Stimulated activated effector memory CD8-positive, alpha-beta T cell treated with anti-CD3 and anti-CD28 coated beads, Interleukin-12 subunit alpha, Interleukin-12 subunit beta, amount 100 ng/mL, for 72 hours (primary cell): ENCODE results near the gene CENPV.

Experiments
- ATAC-seq: fragments of 150-1000 bp; cut with Tn5 transposase; 2 replicates; pipeline ENCODE4 v1.10.0; 2021
- DNase-seq, 2 donors: peaks; one replicate each; pipeline ENCODE4 v3.0.0; 2021 to 2022; ENCODE audit warnings: low spot score in 2 of 2
- H3K27ac Mint-ChIP-seq: one replicate; pipeline ENCODE4 v1.8.0; 2022; ENCODE audit warnings: mild to moderate bottlenecking, mixed read lengths
- H3K36me3 Mint-ChIP-seq: one replicate; pipeline ENCODE4 v1.8.0; 2022; ENCODE audit warnings: mild to moderate bottlenecking, mixed read lengths
- H3K4me1 Mint-ChIP-seq: one replicate; pipeline ENCODE4 v1.8.0; 2022; ENCODE audit warnings: mixed read lengths
- H3K4me3 Mint-ChIP-seq: one replicate; pipeline ENCODE4 v1.8.0; 2022; ENCODE audit warnings: mild to moderate bottlenecking, mixed read lengths
- H3K9me3 Mint-ChIP-seq: one replicate; pipeline ENCODE4 v1.8.0; 2022; ENCODE audit warnings: mixed read lengths

The CENPV gene

GRCh38 chr17:16377941-16378341 lies 24.7 kb upstream of the CENPV start:
- Mint-ChIP-seq H3K4me1 (peaks cover 21% of the 10 kb centered on the region), H3K27ac (no peak overlapping the region), H3K4me3 (no peak overlapping the region), H3K36me3 (peaks cover 28% of the 10 kb centered on the region), H3K9me3 (no peaks in the 10 kb centered on the region)
- ATAC-seq (no peak), DNase-seq (no peak)

- no peaks in the 10 kb centered on the region for H3K36me3 Mint-ChIP-seq
- no peak for DNase-seq
- H3K9me3 Mint-ChIP-seq = no peaks in the 10 kb centered on the region
- no peak overlapping the region for H3K4me3 Mint-ChIP-seq
- no peak overlapping the region for H3K27ac Mint-ChIP-seq
- no peaks in the 10 kb centered on the region for H3K4me1 Mint-ChIP-seq
- ATAC-seq = no peak
These were observed 21.1 kb upstream of the CENPV start for GRCh38 chr17:16374146-16374938.

GRCh38 chr17:16371742-16372141 lies 18.5 kb upstream of the CENPV start:
- Mint-ChIP-seq H3K4me3 (no peak overlapping the region), H3K9me3 (no peaks in the 10 kb centered on the region), H3K36me3 (no peaks in the 10 kb centered on the region), H3K4me1 (no peaks in the 10 kb centered on the region), H3K27ac (no peak overlapping the region)
- ATAC-seq = no peak
- DNase-seq = no peak

- ATAC-seq (no peak), DNase-seq (no peak)
- no peaks in the 10 kb centered on the region for H3K36me3 Mint-ChIP-seq
- no peaks in the 10 kb centered on the region for H3K9me3 Mint-ChIP-seq
- H3K27ac Mint-ChIP-seq = no peak overlapping the region
- H3K4me3 Mint-ChIP-seq = no peak overlapping the region
- no peaks in the 10 kb centered on the region for H3K4me1 Mint-ChIP-seq
These were observed 11.4 kb upstream of the CENPV start for GRCh38 chr17:16364625-16365024.

DNA sequence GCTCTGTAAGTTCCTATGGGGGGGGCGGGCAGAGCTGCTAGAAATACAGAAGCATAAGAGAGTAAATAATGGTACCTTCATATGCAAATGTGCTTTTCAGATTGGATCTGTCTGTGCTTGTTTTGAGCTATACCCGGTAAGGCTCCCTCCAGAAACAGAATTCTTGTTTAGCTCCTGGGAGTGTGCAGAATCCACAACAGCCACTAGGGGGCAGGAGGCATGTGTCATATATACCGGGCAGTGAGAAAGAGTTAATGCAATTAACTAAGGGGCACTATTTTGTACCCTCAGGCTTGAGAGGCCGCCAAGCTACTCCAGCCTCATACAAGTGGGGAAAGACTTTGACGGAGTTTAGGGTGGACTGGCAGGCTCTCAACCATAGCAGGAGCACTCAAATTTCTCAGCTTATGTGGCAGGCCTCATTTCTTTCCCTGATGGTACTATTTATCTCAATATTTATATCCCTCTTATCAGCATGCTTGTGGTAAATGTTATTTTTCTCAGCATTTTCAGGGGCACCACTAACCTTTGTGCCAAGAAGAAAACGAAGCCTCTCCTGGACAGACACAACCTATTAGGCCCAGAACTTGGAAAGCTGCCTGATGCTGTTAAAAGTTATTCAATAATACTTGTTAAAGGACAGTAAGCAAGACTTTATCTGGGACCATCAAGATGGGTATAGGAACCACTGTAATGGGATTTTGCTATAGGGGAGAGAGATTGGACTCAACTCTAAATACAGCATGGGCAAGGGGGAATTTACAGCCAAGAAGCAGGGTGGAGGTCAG lies 10.7 kb upstream of the CENPV start:
- Mint-ChIP-seq H3K27ac (no peak overlapping the region), H3K4me3 (no peak overlapping the region), H3K36me3 (no peaks in the 10 kb centered on the region), H3K9me3 (no peaks in the 10 kb centered on the region), H3K4me1 (no peaks in the 10 kb centered on the region)
- peak; percentile 63 to 86 for DNase-seq
- peak; percentile 90 for ATAC-seq

GRCh38 chr17:16361874-16362273 lies 8.6 kb upstream of the CENPV start:
- Mint-ChIP-seq H3K9me3 (no peaks in the 10 kb centered on the region), H3K27ac (peak overlapping the region; percentile 23), H3K36me3 (no peaks in the 10 kb centered on the region), H3K4me1 (no peaks in the 10 kb centered on the region), H3K4me3 (no peak overlapping the region)
- DNase-seq = no peak
- ATAC-seq = peak; percentile 74

GRCh38 chr17:16358394-16358793 lies 5.1 kb upstream of the CENPV start:
- Mint-ChIP-seq H3K27ac (no peak overlapping the region), H3K4me3 (no peak overlapping the region), H3K36me3 (no peaks in the 10 kb centered on the region), H3K9me3 (no peaks in the 10 kb centered on the region), H3K4me1 (no peaks in the 10 kb centered on the region)
- DNase-seq (no peak), ATAC-seq (no peak)

GRCh38 chr17:16354585-16354984 lies 1.3 kb upstream of the CENPV start:
- H3K27ac Mint-ChIP-seq = no peak overlapping the region
- no peak for ATAC-seq
- peak overlapping the region; percentile 85 for H3K4me3 Mint-ChIP-seq

GRCh38 chr17:16352667-16353316 lies 477 bp downstream of the CENPV start:
- H3K27ac Mint-ChIP-seq = peak overlapping the region; percentile 29
- ATAC-seq (peak; percentile 80), DNase-seq (peak; percentile 41 to 77)
- peaks cover 10% of the 10 kb centered on the region for H3K4me1 Mint-ChIP-seq
- no peaks in the 10 kb centered on the region for H3K9me3 Mint-ChIP-seq
- H3K36me3 Mint-ChIP-seq = peaks cover 19% of the 10 kb centered on the region
- peak overlapping the region; percentile 85 for H3K4me3 Mint-ChIP-seq

More at GRCh38 chr17:16354585-16354984, 1.3 kb upstream of the CENPV start:
- DNase-seq = no peak
- H3K4me1 Mint-ChIP-seq = peaks cover 10% of the 10 kb centered on the region
- H3K9me3 Mint-ChIP-seq = no peaks in the 10 kb centered on the region
- peaks cover 4% of the 10 kb centered on the region for H3K36me3 Mint-ChIP-seq

- peak overlapping the region; percentile 85 for H3K4me3 Mint-ChIP-seq
- peaks cover 23% of the 10 kb centered on the region for H3K36me3 Mint-ChIP-seq
- peak overlapping the region; percentile 29 for H3K27ac Mint-ChIP-seq
- DNase-seq = peak in 1 of 2 donors; percentile 62
- peak; percentile 45 for ATAC-seq
- peaks cover 10% of the 10 kb centered on the region for H3K4me1 Mint-ChIP-seq
- no peaks in the 10 kb centered on the region for H3K9me3 Mint-ChIP-seq
These were observed 984 bp downstream of the CENPV start for GRCh38 chr17:16352303-16352666.

DNA sequence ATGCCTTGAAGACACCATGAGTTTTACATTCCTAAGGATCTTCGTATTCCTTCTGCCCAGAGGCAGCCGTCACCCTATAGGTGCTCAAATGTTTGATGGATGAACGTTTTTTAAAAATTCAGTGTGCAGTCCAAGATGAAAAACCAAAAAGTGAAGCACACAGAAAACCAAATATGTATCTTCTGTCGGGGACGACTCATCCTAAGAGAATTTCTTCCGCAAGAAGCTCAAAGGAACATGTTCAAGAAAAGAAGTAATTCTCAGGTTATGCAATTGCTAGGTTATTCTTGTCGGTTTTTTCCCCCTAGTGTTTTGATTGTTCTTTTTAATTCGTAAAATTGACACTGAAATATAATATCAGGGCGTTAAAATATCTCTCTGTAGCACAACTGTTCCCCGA lies 1.4 kb downstream of the CENPV start:
- H3K4me3 Mint-ChIP-seq = peak overlapping the region; percentile 85
- peak overlapping the region; percentile 29 for H3K27ac Mint-ChIP-seq
- H3K4me1 Mint-ChIP-seq = peaks cover 10% of the 10 kb centered on the region
- ATAC-seq (no peak), DNase-seq (no peak)
- H3K9me3 Mint-ChIP-seq = no peaks in the 10 kb centered on the region
- peaks cover 25% of the 10 kb centered on the region for H3K36me3 Mint-ChIP-seq

- H3K4me1 Mint-ChIP-seq = peaks cover 10% of the 10 kb centered on the region
- H3K27ac Mint-ChIP-seq = peak overlapping the region; percentile 40
- no peak overlapping the region for H3K4me3 Mint-ChIP-seq
These were observed 3.8 kb downstream of the CENPV start for GRCh38 chr17:16349431-16349830.

GRCh38 chr17:16348586-16348985 lies 4.7 kb downstream of the CENPV start:
- Mint-ChIP-seq H3K36me3 (peaks cover 31% of the 10 kb centered on the region), H3K4me1 (peaks cover 10% of the 10 kb centered on the region), H3K27ac (no peak overlapping the region), H3K4me3 (no peak overlapping the region), H3K9me3 (no peaks in the 10 kb centered on the region)
- DNase-seq (no peak), ATAC-seq (no peak)

More at GRCh38 chr17:16349431-16349830, 3.8 kb downstream of the CENPV start:
- ATAC-seq (no peak), DNase-seq (no peak)
- Mint-ChIP-seq H3K36me3 (peaks cover 25% of the 10 kb centered on the region), H3K9me3 (no peaks in the 10 kb centered on the region)

- Mint-ChIP-seq H3K4me1 (peaks cover 2% of the 10 kb centered on the region), H3K9me3 (no peaks in the 10 kb centered on the region), H3K27ac (no peak overlapping the region), H3K4me3 (no peak overlapping the region), H3K36me3 (peaks cover 42% of the 10 kb centered on the region)
- DNase-seq (no peak), ATAC-seq (no peak)
These were observed 6.5 kb downstream of the CENPV start for GRCh38 chr17:16346721-16347271.

DNA sequence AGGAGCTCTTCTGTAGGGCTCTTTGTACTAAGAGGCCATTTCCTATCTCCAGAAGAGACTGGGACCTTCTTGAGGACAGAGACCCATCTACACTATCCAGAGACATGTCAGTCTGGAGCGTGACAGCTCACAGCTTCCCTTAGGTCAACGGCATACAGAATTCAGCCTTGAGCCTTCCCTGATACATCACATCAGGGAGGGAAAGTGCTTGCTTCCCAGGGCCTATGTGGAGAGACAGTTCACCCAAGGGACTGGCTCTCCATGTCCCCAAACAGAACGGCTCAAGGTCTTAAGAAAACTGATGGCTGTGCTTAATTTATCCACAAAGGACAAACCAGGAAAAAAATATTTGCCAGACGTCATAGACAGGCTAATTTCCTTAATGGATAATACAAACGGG lies 7.7 kb downstream of the CENPV start:
- peak overlapping the region; percentile 61 for H3K27ac Mint-ChIP-seq

More for the DNA sequence above, 7.7 kb downstream of the CENPV start:
- H3K4me3 Mint-ChIP-seq = no peak overlapping the region
- H3K9me3 Mint-ChIP-seq = no peaks in the 10 kb centered on the region
- DNase-seq (no peak), ATAC-seq (no peak)
- H3K36me3 Mint-ChIP-seq = peaks cover 42% of the 10 kb centered on the region
- H3K4me1 Mint-ChIP-seq = no peaks in the 10 kb centered on the region
